GM12878 (cell line): Measurements from ENCODE around the gene NPR1. TPM values are rescaled to one million over a fixed set of nuclear protein-coding genes. Genes with fewer than 3 reads are reported as not detected.

Experiments
- BCL3 ChIP-seq: IDR thresholded peaks from 2 replicates; pipeline ENCODE4 v1.6.1; 2011; ENCODE audit warnings: borderline replicate concordance, low read depth, mild to moderate bottlenecking, moderate library complexity, low read length; ENCODE audit not compliant: insufficient read depth, poor library complexity, severe bottlenecking
- CEBPZ ChIP-seq: fragments of 150-350 bp; IDR thresholded peaks from 2 replicates; pipeline ENCODE4 v1.6.1; 2016; ENCODE audit warnings: low read depth, low read length
- KDM1A ChIP-seq: fragments of 200-600 bp; sonication (generic); IDR thresholded peaks from 2 replicates; pipeline ENCODE4 v1.6.1; 2016; ENCODE audit warnings: borderline replicate concordance
- MAX ChIP-seq: IDR thresholded peaks from 2 replicates; pipeline ENCODE4 v1.6.1; 2012; ENCODE audit warnings: low read depth, low read length, improper control_type of control experiment
- NKRF ChIP-seq: fragments of 450-650 bp; conservative IDR thresholded peaks from 2 replicates; pipeline ENCODE4 v1.6.1; 2017; ENCODE audit warnings: mild to moderate bottlenecking, moderate library complexity
- PBX3 ChIP-seq: IDR thresholded peaks from 2 replicates; pipeline ENCODE4 v1.6.1; 2011; ENCODE audit warnings: mild to moderate bottlenecking, low read depth, low read length, moderate library complexity; ENCODE audit not compliant: insufficient replicate concordance
- POLR2AphosphoS2 ChIP-seq: IDR thresholded peaks from 2 replicates; pipeline ENCODE4 v1.6.1; 2011; ENCODE audit warnings: low read depth, mild to moderate bottlenecking, low read length, improper control_type of control experiment, moderate library complexity
- SMAD1 ChIP-seq: fragments of 450-650 bp; IDR thresholded peaks from 2 replicates; pipeline ENCODE4 v1.6.1; 2018; ENCODE audit warnings: mild to moderate bottlenecking, low read depth; ENCODE audit not compliant: partially characterized antibody
- SREBF2 ChIP-seq: IDR thresholded peaks from 2 replicates; pipeline ENCODE4 v1.6.1; 2012; ENCODE audit warnings: mild to moderate bottlenecking, low read length
- SUZ12 ChIP-seq: fragments of 200-600 bp; sonication (generic); IDR thresholded peaks from one replicate; pipeline ENCODE4 v1.6.1; 2018; ENCODE audit warnings: antibody characterized with exemption, mild to moderate bottlenecking; ENCODE audit not compliant: unreplicated experiment
- TCF7 ChIP-seq: IDR thresholded peaks from 2 replicates; pipeline ENCODE4 v1.6.1; 2014; ENCODE audit warnings: antibody characterized with exemption, borderline replicate concordance
- ZNF24 ChIP-seq: fragments of 450-650 bp; IDR thresholded peaks from 2 replicates; pipeline ENCODE4 v1.6.1; 2017; ENCODE audit warnings: antibody characterized with exemption, mild to moderate bottlenecking
- ZNF592 ChIP-seq: fragments of 450-650 bp; IDR thresholded peaks from 2 replicates; pipeline ENCODE4 v1.6.1; 2017; ENCODE audit warnings: mild to moderate bottlenecking, moderate library complexity
- polyA plus RNA-seq, 11 experiments: library from polyadenylated mRNA; depleted of rRNA in 4 of 11; unstranded in 6 of 11; stranded (reverse) in 5 of 11; fragments of >200 nt; fragmentation: Nextera tagmentation in 4 of 11; fragmentation: Illumina TruSeq in 1 of 11; extraction: Ambion mirVana in 4 of 11; extraction: Trizol in 1 of 11; gene quantifications; 1 replicate in 1 of 11; 2 replicates in 10 of 11; pipeline versions ENCODE4 v1.2.1 to v1.2.3, GENCODE V29; 2011 to 2016; ENCODE audit warnings: inconsistent platforms in 2 of 11, missing spikeins in 2 of 11, low read depth in 1 of 11
- total RNA-seq, 4 experiments: library from RNA; depleted of rRNA in 3 of 4; stranded (reverse); fragments of >200 nt in 3 of 4; fragmentation: Illumina TruSeq in 1 of 4; extraction: Trizol in 1 of 4; gene quantifications; 2 replicates each; pipeline versions ENCODE4 v1.2.1 to v1.2.3, GENCODE V29; 2013 to 2021

NPR1 gene
- total and polyA plus RNA-seq, 10 of the 15 experiments (the other 5 are each of a cell fraction or from before 2014, with no cell fraction given), result 0.09 to 2.1 (median 0.28) TPM; not detected in 1

GRCh38 chr1:153633754-153634665 is 44.5 kb upstream of the NPR1 start, which contains the start of gene CHTOP (continued):
- TF ChIP-seq BCL3, result peak; percentile 32
- TF ChIP-seq TCF7, result no peak
- TF ChIP-seq CEBPZ, result no peak
- no peak for TF ChIP-seq SUZ12
- TF ChIP-seq ZNF592, result no peak; the same call in 1 of the 2 replicates
- peak; percentile 77 for TF ChIP-seq SMAD1
- TF ChIP-seq POLR2AphosphoS2, result peak; percentile 76; the same call in 1 of the 2 replicates
- TF ChIP-seq NKRF, result peak; percentile 85; the same call in 1 of the 2 replicates
- TF ChIP-seq ZNF24, result no peak
- TF ChIP-seq KDM1A, result no peak
- peak; percentile 41 for TF ChIP-seq PBX3
- TF ChIP-seq MAX, result peak; percentile 79
- no peak for TF ChIP-seq SREBF2
